Ascending aorta (tissue), 2 donors: ENCODE results near the gene FBXW2. TPM values are rescaled to one million over a fixed set of nuclear protein-coding genes. Genes with fewer than 3 reads are reported as not detected.
"Not testable (repeated sequence)": the region's sequence is repeated elsewhere in the genome, so short reads cannot be mapped to it uniquely, and the experiment has no call there.

Experiments
- DNase-seq, 2 donors: peaks; one replicate each; pipeline ENCODE4 v3.0.0-alpha.2; 2019; ENCODE audit warnings: low spot score in 2 of 2
- H3K27ac ChIP-seq, 2 donors: fragments of 200-600 bp; sonication (generic); one replicate each; pipeline ENCODE4 v1.5.1; 2016 to 2017; ENCODE audit warnings: mild to moderate bottlenecking in 1 of 2
- H3K27me3 ChIP-seq: fragments of 200-600 bp; sonication (generic); one replicate; pipeline ENCODE4 v1.5.1; 2017
- H3K36me3 ChIP-seq, 2 donors: fragments of 200-600 bp; sonication (generic); one replicate each; pipeline ENCODE4 v1.5.1; 2016
- H3K4me1 ChIP-seq, 2 donors: fragments of 200-600 bp; sonication (generic); one replicate each; pipeline ENCODE4 v1.5.1; 2016 to 2017; ENCODE audit warnings: mild to moderate bottlenecking in 1 of 2
- H3K4me3 ChIP-seq, 2 donors: fragments of 200-600 bp; sonication (generic); one replicate each; pipeline ENCODE4 v1.5.1; 2016 to 2017; ENCODE audit warnings: mild to moderate bottlenecking in 1 of 2
- H3K9me3 ChIP-seq, 2 donors: fragments of 200-600 bp; sonication (generic); one replicate each; pipeline ENCODE4 v1.5.1; 2016
- CTCF ChIP-seq, 3 experiments: fragments of 200-600 bp in 2 of 3; fragments of 450-650 bp in 1 of 3; sonication (generic) in 2 of 3; IDR thresholded peaks; one replicate each; pipeline ENCODE4 v1.5.1; 2016 to 2019; ENCODE audit warnings: antibody characterized with exemption in 3 of 3, mild to moderate bottlenecking in 1 of 3, moderate library complexity in 1 of 3
- intact Hi-C: fragments of 100-400 bp; cut with DNase I; formaldehyde crosslinking; loops from one replicate; pipeline ENCODE4 v1.15.1; 2023
- total RNA-seq: library from RNA; depleted of rRNA; stranded (reverse); fragments of >200 nt; gene quantifications from one replicate; pipeline ENCODE4 v1.1.0, GENCODE V29; 2016

Gene FBXW2
- total RNA-seq, 1 donor from 2014 or later: 35.5 TPM

DNA sequence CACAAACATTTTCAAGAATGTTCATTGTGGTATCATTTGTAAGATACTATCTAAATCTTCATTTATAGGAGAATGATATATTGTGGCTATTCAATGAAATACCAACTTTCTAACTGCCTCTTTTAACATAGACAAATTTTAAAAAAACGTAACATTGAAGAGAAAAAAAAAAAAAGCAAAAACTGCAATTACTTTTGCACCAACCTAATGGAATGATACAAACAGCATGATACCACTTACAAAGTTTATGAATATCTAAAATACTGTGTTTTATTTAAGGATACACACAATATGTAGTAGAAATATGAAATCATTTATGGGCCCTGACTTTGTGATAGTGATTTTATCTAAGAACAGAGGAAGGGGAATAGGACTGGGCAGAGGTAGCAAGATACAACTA, 25.4 kb upstream of the FBXW2 start:
- no peak for DNase-seq
- no peak for TF ChIP-seq CTCF (IDR thresholded peaks at IDR 0.05)
- intact Hi-C loops: no loop called here
- H3K27ac ChIP-seq: no peak overlapping the region
- H3K36me3 ChIP-seq: peaks cover 56 to 86% of the 10 kb centered on the region in 2 donors
- H3K4me3 ChIP-seq: no peak overlapping the region
- H3K9me3 ChIP-seq: no peaks in the 10 kb centered on the region
- no peaks in the 10 kb centered on the region for H3K4me1 ChIP-seq
- no peaks in the 10 kb centered on the region for H3K27me3 ChIP-seq

- H3K36me3 ChIP-seq: peaks cover 30 to 52% of the 10 kb centered on the region in 2 donors
- TF ChIP-seq CTCF (IDR thresholded peaks at IDR 0.05): no peak
- no peak for DNase-seq
Observed at GRCh38 chr9:120815075-120815474, 21.9 kb upstream of the FBXW2 start.

DNA sequence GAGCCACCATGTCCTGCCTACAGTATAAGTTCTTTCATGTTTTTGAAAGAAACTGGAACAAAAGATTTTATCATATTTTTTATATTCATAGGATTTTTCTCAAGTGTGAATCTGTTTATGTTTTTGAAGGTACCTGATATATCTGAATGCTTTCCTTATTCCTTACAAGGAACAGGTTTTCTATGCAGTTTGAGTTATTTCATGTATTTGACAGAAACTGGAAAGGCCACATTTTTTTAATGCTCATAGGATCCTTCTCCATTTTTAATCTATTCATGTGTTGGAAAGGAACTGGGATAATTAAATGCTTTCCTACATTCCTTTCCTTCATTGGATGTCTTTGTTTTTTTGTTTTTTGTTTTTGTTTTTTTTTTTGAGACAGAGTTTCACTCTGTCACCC, 15.7 kb upstream of the FBXW2 start:
- Histone ChIP-seq H3K4me1 (no peaks in the 10 kb centered on the region), H3K9me3 (peaks cover 11 to 27% of the 10 kb centered on the region in 2 donors), H3K27me3 (no peaks in the 10 kb centered on the region), H3K4me3 (no peak overlapping the region), H3K36me3 (no peaks in the 10 kb centered on the region), H3K27ac (no peak overlapping the region)
- intact Hi-C loops: no loop called here
- TF ChIP-seq CTCF (IDR thresholded peaks at IDR 0.05): no peak
- no peak for DNase-seq

More at GRCh38 chr9:120815075-120815474, 21.9 kb upstream of the FBXW2 start:
- Histone ChIP-seq H3K4me1 (no peaks in the 10 kb centered on the region), H3K27ac (no peak overlapping the region), H3K4me3 (no peak overlapping the region), H3K9me3 (peaks cover 0 to 3% of the 10 kb centered on the region in 2 donors), H3K27me3 (no peaks in the 10 kb centered on the region)
- intact Hi-C loops: no loop called here

DNA sequence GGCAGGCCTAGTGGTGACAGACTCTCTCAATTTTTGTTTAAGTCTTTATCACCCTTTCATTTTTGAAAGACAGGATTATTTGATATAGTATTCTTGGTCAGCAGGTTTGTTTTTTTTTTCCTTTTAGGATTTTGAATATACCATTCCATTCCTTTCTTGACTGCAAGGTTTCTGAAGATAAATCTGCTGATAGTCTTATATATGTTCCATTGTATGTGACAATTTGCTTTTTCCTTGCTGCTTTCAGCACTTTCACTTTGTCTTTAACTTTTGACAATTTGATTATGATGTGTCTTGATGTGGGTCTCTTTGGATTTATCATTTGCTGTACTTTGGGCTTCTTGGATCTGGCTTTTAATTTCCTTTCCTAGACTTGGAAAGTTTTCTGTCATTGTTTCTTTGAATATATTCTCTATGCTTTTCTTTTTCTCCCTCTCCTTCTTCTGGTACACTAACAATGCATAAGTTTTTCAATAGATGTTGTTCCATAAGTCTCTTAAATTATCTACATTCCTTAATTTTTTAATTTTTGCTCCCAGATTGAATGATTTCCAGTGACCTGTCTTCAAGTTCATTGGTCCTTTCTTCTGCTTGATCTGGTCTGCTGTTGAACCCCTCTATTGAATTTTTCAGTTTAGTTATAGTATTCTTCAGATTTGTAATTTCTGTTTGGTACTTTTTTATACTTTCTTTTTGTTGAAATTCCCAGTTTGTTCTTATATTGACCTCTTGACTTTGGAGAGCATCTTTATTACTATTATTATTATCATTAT, 14.6 kb upstream of the FBXW2 start:
- no peak for DNase-seq
- no peak overlapping the region for H3K27ac ChIP-seq
- TF ChIP-seq CTCF (IDR thresholded peaks at IDR 0.05): no peak
- H3K36me3 ChIP-seq: no peaks in the 10 kb centered on the region
- H3K4me1 ChIP-seq: no peaks in the 10 kb centered on the region
- no peaks in the 10 kb centered on the region for H3K27me3 ChIP-seq
- no peak overlapping the region for H3K4me3 ChIP-seq
- intact Hi-C loops: no loop called here
- H3K9me3 ChIP-seq: peaks cover 11 to 27% of the 10 kb centered on the region in 2 donors

DNA sequence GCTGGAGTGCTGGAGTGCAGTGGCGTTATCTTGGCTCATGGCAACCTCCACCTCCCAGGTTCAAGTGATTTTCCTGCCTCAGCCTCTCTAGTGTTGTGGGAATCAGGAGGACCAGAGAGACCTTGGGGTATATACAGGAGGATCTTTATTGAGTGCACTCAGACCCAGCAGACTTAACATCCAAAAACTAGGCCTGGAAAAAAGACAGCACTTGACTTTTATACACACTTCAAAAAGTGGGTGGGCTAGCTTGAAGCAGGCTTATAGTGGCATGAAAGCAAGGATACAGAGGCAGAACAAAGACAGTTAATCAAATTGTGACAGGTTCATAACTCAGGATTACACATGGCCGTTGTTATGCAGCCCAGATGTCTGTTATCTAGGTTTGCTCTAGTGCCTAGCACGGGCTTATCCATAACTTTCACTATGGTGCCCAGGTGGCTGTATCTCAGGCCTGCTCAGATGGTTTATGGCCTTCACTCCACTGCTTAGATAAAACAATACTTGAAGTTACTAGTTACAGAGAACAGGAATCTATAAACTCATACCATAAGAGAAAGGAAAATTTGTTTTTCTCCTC, 11.7 kb upstream of the FBXW2 start:
- H3K4me1 ChIP-seq, H3K36me3 ChIP-seq, DNase-seq, H3K27ac ChIP-seq, H3K4me3 ChIP-seq, H3K27me3 ChIP-seq, intact Hi-C loops: not testable (repeated sequence)
- H3K9me3 ChIP-seq: peaks cover 11 to 24% of the 10 kb centered on the region in 2 donors

- Histone ChIP-seq H3K4me1 (no peaks in the 10 kb centered on the region), H3K4me3 (no peak overlapping the region), H3K9me3 (no peaks in the 10 kb centered on the region), H3K36me3 (no peaks in the 10 kb centered on the region), H3K27ac (no peak overlapping the region), H3K27me3 (no peaks in the 10 kb centered on the region)
- DNase-seq: no peak
- TF ChIP-seq CTCF (IDR thresholded peaks at IDR 0.05): no peak
- intact Hi-C loops: no loop called here
Observed at GRCh38 chr9:120801441-120801840, 8.2 kb upstream of the FBXW2 start.
